Cerebellar nuclear complex (tissue), 1 donor: Measurements from ENCODE around the gene PGM3.

Source experiments
- DNase-seq, 2 experiments: peaks; one replicate each; lab custom pipeline; 2025; lab: John Stamatoyannopoulos, UW

Gene PGM3

DNA sequence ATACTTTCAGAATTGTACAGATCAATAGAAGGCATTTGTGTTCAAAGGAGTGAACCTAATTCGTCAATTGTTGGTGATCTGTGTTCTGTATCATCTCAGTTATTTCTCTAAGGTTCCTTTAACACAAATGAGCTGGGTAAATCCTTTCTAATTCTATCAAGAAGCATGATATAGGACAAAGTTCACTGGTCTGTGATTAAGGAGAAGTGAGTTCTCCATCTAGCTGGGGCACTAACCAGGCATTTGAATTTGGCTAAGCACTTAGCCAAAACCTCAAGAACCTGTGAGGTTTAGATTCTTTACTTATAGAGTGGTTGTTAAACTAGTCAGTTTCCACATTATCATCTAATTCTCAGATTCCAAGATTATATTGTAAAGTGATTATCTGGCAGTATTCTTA is 75.3 kb downstream of the PGM3 start:
- no peak for DNase-seq
